HG02798 (cell line): ENCODE data around the gene CEP72.
"Not testable (repeated sequence)": the region's sequence is repeated elsewhere in the genome, so short reads cannot be mapped to it uniquely, and the experiment has no call there.

Experiments used
- ATAC-seq: cut with Tn5 transposase; IDR thresholded peaks from one replicate; pipeline ENCODE4 v1.9.1; 2021; ENCODE audit warnings: mild to moderate bottlenecking; ENCODE audit not compliant: unreplicated experiment, poor library complexity

CEP72 gene

DNA sequence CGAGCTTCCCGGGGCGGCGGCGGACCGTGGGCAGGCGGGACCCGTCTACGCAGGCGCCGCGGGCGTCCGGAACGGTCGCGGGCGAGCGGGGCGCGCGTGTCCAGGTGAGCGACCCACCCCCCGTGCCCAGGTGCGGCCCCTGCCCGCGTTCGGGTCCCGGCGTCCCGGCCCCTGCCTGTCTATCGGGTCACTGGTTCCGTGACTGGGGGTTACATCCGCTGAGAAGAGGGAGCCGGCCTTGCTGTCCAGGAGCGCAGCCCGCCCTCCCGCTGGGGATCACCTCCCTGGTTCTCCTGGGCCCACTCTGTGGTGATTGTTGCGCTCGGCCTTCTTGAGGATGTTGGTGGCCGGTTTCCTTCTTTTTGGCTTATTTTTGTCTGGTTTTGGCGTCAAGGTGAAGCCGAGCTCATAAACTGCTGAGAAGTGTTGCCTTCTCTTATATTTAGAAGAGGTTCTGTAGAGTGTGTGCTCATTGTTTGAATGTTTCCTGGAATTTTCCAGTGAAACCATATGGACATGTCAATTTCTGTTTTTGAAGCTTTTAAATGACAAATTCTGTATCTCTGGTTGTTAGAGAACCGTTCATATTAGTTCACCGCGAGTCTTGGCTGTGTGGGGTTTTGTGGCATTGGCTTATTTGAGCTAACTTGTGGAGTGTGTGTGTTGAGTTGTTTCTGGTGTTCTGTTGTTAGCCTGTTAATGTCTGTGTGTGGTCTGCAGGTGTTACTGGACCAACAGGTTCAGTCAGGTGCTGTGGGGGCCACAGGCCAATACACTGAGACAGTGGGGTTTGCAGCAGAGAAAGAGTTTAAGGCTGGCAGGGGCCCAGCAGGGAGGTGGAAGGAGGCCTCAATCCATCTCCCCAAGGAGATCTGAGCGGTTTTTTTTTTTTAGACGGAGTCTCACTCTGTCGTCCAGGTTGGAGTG lies 621 bp downstream of the CEP72 start:
- ATAC-seq, result peak; percentile 38

DNA sequence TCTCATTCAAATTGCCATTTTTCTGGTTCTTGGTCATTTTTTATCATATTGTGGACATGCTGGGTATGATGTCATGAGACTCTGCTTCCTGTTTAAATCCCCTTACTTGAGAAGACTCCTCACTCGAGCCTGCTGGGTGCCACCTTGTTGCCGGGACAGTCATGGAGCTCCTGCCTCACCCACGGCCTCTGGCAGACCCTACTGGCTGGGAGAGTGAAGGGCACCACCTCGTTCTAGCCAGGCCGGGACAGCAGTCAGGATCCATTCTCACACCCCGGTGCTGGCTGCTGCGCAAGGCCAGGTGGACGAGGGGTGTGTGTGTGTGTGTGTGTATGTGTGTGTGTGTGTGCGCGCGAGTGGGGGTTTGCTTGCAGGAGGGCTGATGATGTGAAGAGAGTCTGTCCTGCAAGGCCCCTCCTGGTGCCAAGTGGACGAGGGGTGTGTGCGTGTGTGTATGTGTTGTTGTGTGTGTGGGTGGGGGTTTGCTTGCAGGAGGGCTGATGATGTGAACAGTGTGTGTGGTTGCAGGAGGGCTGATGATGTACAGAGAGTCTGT lies 4.4 kb downstream of the CEP72 start:
- ATAC-seq, result no peak

DNA sequence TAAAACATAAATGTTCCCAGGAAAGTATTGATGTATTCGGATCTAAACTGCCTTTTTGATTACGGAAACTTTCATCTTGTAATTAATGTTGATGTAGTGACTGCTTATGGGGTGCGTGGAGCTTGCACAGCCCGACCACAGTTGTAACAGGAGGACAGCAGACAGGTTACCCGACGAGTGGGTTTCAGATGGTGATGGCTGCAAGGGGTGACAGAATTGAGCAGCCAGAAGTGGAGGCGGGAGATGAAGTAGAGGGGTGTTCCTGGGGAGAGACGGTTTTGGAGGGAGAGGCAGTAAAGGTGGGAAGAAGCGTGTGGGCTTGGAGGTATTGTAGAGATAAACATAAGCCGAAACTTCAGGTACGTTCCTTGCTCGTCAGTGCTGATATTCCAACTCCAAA lies 5.8 kb downstream of the CEP72 start:
- no peak for ATAC-seq

DNA sequence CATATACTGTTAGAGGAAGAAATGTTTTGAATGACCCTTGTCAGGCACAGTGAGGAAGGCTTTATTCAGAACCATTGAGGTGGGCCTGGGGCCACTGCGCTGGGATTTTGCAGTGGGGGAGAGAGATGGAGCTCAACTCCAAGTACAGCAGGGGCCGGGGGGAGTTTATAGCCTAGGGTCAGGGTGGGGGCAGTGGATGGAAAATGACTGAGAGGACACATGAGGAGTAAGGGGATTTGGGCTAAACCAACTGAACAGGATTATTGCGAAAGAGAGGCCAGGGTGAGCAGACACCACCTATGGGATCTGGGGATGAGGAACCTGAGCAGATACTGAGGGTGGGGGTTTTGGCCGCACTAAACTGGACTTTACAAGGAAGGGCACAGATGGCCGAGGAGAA lies 6.3 kb downstream of the CEP72 start:
- ATAC-seq, result no peak

DNA sequence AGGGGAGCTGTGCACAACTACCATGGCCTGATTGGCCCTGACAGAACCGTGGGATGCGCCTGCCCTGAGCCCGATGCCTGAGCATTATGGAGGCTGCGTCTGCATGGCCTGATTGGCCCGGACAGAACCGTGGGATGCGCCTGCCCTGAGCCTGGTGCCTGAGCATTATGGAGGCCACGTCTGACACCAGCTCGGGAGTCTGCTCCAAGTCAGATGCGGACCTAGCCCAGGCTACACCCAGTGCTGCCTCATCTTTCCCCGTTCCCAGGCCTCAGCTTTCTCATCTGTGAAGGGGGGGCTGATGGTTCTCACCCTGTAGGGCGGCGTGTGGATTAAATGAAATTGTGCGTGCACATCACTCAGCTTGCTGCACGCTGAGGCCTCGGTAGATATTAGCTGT lies 7.3 kb downstream of the CEP72 start:
- ATAC-seq, result no peak

DNA sequence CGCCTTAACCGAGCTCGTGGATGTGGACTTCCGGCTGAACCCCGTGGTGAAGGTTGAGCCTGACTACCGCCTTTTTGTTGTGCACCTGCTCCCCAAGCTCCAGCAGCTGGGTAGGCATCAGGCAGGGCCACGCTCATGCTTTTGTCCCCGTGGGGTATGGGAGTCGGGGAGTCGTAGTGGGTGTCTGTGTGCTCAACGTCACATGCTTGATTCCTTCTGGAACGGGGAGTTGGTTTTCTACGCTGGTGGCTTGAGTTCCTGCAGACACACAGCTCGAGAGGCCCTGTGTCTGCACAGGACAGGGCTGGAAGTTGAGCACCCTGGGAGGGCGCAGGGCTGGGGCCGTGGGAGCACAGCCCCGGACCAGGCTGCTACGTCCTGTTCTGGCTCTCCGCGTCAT lies 8.0 kb downstream of the CEP72 start:
- ATAC-seq, result no peak

DNA sequence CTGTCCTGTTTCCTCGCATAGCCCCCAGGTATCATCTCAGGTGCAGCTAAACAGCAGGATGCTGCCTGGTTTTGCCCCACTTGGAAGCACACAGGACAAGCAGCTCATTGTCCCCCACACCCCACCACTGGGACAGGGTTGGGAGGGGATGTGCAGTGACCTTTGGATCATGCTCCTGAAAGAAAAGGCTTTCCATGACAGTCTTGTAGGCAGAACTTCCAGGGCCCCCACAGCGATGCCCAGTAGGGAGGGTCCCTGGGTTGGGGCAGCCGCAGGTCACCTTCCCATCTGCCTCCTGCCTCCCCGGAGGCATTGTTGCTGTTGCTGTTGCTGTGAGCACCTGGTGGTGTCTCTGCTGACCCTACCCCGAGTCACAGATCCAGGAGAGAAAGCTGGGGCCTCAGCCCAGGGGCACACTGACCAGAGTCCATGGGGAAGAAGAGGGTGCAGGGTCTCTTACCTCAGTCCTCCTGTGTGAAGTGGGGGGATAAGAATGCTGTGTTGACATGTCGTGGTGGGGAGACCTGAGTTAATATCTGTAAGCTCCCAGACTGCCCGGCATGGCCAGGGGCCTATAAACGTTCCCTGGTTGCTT lies 8.5 kb downstream of the CEP72 start:
- no peak for ATAC-seq

DNA sequence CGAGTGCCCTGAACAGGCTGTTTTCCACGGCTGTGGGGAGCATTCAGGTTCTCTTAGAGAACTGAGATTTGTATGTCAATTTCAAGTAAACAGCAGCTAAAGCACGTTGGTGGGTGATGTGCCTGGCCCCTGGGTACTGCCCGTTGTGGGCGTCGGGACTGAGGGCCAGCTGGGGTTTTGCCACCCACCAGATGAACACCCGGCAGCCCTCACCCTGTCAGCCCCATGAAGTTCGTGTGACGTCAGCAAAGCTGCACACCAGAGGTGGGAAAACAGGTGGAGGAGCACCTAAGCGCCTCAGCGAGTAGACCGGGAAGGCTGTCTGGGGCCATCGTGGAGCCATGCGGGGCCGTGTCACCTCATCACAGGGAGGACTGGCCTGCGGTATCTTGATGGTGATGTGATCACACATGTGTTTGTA lies 9.2 kb downstream of the CEP72 start:
- no peak for ATAC-seq

DNA sequence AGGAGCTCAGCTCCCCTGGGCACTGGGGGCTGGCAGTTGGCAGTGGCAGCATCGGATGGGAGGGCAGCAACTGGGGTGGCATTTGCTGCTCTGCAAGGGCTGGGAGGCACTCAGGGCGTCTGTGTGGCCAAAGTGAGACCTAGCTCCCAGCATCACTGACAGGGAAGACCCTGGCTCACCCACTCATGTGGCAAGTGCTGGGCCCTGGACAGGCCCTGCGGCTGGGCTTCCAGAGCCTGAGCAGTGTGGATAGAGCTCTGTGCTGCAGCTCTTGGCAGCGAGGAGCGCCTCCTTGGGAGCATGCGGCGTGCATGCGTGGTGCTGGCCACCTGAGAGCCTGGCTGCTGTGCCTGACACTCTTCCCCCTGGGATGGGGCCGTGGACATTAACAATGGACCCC lies 10.2 kb downstream of the CEP72 start:
- ATAC-seq, result no peak

DNA sequence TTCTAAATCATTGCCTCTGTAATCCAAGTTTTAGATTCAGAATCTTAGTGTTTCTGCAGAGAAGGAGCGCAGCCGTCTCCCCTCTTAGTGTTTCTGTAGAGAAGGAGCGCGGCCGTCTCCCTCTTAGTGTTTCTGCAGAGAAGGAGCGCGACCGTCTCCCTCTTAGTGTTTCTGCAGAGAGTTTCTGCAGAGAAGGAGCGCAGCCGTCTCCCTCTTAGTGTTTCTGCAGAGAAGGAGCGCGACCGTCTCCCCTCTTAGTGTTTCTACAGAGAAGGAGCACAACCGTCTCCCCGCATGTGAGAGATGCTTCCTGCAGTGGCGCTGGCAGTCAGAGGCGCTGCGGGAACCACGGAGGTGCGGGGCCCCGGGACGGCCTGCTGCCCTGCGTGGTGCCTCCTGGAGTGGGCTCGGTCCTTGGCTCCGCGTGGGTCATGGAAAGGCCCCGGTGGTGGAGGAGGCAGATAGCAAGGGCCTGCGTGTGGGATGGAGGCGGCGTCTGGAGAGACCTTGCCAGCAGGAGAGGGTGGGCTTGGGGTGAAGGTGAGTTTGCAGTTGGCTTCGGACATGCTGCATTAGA lies 10.9 kb downstream of the CEP72 start:
- ATAC-seq, result no peak

DNA sequence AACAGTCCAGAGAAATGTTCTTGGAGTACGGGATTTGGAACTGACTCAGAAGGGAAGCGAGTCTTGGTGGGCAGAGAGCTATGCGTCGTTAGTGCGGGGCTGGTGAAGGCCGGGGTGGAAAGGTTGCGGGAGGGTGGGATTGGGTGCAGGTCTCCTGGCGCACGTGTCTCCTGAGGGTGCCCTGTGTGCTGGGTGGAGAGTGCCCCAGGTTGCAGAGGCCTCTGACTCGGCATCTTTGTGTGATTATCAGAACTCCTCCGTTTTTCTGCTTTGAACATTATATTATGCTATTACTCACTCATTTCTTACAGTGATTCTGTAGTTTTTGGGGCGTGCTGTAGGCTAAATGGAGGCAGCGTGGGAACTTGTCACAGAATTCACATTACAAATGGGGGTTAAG lies 11.4 kb downstream of the CEP72 start:
- ATAC-seq, result no peak

DNA sequence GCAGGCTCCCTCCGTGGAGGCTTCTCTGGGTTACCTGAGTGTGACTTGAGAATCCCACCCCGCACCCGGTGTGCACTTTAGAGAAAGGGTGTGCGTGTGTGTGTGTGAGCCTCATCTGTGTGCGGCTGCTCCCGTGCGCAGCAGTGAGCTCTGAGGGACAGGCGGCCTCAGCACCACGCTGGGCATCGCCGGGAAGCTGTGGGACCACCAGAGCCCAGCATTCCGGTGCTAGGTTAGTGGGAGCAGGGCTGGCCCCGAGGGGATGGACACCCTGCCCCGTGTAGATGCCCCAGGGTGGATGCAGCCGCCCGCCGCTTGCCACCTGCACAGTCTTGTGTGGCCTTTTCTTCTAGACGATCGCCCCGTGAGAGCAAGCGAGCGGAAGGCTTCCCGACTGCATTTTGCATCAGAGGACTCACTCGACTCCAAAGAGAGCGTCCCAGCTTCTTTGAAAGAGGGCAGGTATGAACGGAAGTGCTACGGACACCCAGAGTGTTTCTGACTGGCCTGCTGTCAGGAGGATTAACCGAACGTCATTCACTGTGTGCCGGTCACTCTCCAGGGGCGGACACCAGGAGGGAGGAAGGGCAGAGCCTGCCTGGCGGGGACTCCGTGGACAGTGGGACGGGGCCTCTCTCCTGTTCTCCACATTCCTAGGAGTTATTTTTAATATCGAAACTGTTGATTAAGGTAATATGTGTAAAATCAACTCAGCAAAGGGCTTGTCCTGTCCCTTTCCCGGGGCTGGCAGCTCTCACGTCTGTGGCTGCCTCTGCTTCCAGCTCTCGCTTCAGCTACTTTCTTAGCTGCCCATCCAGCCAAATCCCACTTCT lies 12.2 kb downstream of the CEP72 start:
- no peak for ATAC-seq

DNA sequence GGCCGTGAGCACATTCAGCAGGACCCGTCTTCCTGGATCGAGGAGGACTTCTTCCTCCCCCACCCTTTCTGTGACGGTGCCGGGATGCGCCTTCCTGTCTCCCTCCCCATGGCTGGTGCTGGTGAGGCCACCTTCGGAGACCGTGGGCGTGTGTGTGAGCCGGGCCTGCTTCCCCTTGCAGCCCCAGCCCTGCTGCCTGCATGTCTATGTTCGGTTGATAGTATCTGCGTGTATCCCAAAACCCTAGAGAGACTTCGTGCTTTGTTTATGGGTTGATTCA lies 12.8 kb downstream of the CEP72 start:
- ATAC-seq, result no peak

DNA sequence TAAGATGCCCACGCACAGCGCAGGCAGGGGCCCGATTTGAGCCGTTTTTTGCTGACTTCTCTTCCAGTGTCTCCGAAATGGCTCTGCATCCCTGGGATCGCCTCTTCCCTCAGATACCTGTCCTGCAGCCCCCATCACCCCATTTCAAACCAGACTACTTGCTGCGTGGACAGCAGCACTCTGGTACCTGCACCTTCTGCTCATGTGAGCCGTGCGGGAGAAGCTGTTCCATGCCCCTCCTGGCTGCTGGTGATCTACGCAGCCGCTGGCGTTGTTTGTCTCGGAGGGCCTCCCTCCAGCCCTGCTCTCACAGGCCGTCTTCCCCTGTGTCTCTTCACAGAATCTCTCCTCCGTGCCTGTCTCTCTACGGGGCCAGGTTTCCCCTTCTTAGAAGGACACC lies 13.4 kb downstream of the CEP72 start:
- ATAC-seq, result no peak

DNA sequence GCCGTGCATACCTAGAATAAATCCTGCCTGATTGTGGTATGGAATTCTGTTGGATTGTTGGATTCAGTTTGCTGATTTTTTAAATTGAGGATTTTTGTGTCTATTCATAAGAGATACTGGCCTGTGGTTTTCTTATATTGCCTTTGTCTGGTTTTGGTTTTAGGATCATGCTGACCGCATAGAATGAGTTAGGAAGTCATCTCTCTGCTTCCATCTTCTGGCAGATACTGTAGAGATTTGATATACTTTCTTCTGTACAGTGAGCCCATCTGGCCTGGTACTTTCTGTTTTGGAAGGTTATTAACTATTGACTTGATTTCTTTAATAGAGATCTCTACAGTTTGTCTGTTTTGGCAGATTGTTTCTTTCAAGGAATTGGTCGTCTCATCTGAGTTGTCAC lies 14.7 kb downstream of the CEP72 start:
- ATAC-seq, result no peak

DNA sequence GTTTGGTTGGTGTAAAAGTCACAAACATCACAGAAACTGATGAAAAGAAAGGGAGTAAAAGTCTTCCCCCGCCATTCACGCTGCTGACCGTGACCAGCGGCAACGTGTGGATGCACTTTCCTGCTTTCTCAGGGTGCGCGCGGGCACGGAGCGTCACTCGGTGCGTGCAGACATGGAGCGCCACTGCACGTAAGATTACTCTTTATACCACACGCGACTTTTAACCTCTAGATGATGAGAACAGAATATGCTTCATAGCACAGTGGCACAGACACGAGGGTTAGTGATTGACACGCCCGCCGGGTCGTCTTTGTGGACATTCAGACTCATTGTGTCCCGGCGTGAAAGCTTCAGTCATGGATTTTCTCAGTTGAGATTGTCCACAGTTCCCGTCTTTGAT lies 15.7 kb downstream of the CEP72 start:
- no peak for ATAC-seq

DNA sequence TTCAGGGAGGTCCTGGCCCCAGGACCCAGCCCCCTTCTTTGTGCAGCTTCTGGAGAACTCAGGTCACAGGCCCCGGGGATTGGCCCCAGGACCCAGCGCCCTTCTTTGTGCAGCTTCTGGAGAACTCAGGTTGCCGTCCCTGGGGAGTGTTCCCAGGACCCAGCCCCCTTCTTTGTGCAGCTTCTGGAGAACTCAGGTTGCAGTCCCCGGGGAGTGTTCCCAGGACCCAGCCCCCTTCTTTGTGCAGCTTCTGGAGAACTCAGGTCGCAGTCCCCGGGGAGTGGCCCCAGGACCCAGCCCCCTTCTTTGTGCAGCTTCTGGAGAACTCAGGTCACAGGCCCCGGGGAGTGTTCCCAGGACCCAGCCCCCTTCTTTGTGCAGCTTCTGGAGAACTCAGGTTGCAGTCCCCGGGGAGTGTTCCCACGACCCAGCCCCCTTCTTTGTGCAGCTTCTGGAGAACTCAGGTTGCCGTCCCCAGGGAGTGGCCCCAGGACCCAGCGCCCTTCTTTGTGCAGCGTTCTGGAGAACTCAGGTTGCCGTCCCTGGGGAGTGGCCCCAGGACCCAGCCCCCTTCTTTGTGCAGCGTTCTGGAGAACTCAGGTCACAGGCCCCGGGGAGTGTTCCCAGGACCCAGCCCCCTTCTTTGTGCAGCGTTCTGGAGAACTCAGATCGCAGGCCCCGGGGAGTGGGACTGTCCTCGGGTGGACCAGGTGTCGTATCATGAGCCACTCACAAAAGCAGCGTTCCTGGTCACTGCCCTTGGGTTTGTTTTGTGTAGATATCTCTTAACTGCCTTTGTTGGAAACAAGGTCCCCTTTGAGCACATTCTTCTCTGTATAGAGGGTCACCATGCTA lies 16.4 kb downstream of the CEP72 start:
- not testable (repeated sequence) for ATAC-seq

DNA sequence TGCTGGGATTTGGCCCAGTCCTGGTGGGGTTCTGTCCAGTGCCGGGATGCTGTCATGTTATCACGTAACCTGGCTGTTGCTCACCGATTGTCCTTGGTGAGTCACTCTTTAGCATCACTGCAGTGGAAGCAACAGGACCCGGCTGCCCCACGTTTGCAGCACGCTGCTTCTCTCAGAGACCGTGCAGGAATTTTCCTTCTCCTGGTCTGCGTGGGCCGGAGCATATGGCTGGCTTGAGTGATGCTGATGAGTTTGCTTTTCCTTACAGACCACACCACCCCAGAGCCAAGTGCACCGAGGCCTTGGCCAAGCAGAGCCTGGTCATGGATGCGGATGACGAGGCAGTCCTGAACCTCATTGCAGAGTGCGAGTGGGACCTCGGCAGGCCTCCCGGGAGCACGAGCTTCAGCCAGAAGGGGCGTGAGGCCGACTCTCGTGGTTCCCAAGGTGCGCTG lies 21.4 kb downstream of the CEP72 start:
- ATAC-seq, result no peak

DNA sequence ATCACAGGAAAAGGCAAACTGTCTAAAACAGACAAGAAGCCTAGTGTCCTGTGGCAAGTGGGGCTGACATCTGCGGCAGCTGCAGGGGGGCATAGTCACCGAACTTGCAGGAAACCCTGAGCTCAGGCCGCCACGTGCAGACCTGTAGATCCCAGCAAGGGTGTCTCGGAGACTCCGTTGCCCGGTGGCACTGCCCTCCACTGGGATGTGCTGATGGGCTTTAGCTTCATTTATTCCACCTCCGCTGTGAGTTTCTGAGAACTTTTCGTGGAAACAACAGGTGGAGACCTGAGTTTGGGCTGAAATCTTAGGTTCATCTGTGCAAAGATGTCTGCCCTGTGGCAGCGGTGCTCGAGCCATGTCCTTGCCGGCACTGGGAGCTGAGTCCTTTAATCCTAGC lies 22.1 kb downstream of the CEP72 start:
- no peak for ATAC-seq
